Heart left ventricle (tissue), 13 donors: ENCODE measurements around the gene CCDC47.

Experiments used
- POLR2A ChIP-seq, 2 donors: fragments of 450-650 bp; IDR thresholded peaks; one replicate each; pipeline ENCODE4 v1.6.1; 2017; ENCODE audit warnings: antibody characterized with exemption in 2 of 2, mild to moderate bottlenecking in 2 of 2, moderate library complexity in 2 of 2
- TF ChIP-seq, protein P1 (sequence below), 12 donors: fragments of 200-600 bp; sonication (generic) in 4 of 12; IDR thresholded peaks; one replicate each; pipeline versions ENCODE4 v1.5.0 to v1.8.0; 2018 to 2022; ENCODE audit warnings: antibody characterized with exemption in 12 of 12, mild to moderate bottlenecking in 5 of 12
- donor health status: ischemic (EF 13 %, LVEDD 7.1; RV severe dilation, severe dysfunction).
- donor health status: DM: no; HTN: yes; CAD: no.
- donor health status: DM: no; HTN: no; CAD: no.
- donor health status: ischemic (EF 25% LVEDD 6.9; RV normal size, moderate dysfunction).
- donor health status: ischemic (EF 25% LVEDD 5.7; RV mildly dilated, moderate dysfunction).
- donor health status: ischemic (EF 35%, LVEDD 5.7; RV mildly dilated, moderate dysfunction).
- donor health status: nonischemic (EF 11% LVEDD 7.7; RV severe dilation, severe dysfunction).
- donor health status: DM: yes; HTN: yes; CAD: no.
- donor health status: PGD.
- donor health status: ischemic (EF 29% LVEDD 5.4; RV normal size, mild dysfunction).
- donor health status: nonischemic (EF 23%, LVEDD 6.1; RV moderate dilation, normal function).

DNA sequence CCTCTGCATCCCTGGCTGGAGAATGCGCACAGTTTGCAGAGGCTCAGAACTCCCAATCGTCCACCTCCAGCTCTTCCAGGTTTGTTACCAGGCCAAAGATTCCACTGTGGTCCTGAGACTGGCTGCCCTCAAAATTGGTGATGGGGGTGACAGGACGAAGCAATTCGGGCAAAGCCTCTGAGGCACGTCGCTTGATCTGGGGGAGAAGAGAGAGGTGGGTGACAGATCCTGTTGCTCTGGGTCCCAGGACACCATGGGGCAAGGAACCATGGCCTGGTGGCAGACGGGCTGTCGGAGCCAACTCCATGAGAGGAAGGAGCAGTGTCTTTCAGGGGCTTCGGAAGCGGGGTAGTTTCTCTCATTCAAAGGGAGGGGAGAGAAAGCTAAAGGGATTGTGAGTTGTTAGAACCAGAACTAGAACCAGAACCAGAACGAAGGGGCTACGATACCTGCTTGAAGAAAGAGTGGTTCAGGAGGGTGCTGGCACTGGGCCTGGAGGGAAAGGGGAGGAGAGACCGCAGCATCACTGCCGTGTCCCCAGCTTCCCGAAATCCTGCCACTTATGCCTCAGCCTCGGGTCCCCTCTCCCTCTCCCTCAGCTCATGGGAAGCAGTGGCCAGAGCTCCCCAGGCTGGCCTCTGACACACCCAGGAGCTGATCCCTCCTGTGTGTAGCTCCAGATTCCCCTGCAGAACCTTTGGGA lies 69.7 kb downstream of the CCDC47 start:
- TF ChIP-seq, protein P1, sequence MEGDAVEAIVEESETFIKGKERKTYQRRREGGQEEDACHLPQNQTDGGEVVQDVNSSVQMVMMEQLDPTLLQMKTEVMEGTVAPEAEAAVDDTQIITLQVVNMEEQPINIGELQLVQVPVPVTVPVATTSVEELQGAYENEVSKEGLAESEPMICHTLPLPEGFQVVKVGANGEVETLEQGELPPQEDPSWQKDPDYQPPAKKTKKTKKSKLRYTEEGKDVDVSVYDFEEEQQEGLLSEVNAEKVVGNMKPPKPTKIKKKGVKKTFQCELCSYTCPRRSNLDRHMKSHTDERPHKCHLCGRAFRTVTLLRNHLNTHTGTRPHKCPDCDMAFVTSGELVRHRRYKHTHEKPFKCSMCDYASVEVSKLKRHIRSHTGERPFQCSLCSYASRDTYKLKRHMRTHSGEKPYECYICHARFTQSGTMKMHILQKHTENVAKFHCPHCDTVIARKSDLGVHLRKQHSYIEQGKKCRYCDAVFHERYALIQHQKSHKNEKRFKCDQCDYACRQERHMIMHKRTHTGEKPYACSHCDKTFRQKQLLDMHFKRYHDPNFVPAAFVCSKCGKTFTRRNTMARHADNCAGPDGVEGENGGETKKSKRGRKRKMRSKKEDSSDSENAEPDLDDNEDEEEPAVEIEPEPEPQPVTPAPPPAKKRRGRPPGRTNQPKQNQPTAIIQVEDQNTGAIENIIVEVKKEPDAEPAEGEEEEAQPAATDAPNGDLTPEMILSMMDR (IDR thresholded peaks at IDR 0.05), result no peak
- no peak for TF ChIP-seq POLR2A (IDR thresholded peaks at IDR 0.05)
